Measurements from ENCODE around the gene DNAH17. TPM values are rescaled to one million over a fixed set of nuclear protein-coding genes. Genes with fewer than 3 reads are reported as not detected.
A peak's percentile ranks its signal among the peaks of the same experiment; 100 is the strongest.

The DNAH17 gene
- total and polyA plus RNA-seq, 2 of the 13 experiments (the other 11 are each of a cell fraction or from before 2014, with no cell fraction given), result 0.86 to 1.6 TPM

DNA sequence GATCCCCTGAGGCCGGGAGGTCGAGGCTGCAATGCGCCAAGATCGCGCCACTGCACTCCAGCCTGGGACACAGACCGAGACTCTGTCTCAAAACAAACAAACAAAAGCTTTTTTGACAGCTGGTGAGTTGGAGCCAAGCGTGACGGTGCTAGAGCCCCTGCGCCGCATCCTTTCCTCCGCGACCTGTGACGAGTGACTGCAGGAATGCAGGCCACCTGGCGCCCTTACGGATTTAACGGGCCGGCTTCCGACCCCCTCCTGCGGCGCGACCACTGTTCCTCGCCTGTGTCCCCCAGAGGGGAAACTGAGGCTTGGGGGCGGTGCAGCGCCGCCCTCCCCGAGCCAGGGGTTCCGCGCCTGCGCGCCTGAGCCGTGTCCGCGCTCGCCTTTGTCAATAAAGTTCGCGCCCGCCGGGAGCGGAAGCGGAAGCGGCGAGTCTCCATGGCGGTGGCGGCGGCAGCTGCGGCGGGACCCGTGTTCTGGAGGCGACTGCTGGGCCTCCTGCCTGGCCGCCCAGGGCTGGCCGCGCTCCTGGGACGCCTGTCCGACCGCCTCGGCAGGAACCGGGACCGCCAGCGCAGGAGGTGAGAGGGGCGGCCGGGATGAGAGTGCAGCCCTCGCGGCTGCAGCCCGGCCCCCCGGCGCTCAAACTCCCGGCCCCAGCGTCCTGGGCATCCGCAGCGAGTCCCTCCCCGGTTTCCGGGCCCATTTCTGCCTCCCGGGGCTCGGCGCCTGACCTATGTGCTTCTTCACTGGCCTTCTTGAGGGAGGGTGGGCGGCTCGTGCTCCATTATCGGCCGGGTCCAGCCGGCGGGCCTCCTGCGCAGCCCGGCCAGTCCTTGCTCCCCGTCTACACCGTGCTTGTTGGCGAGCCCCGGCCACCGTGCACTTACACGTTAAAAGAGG, 198.7 kb downstream of the DNAH17 start, which contains the start of gene PGS1 (continued):
- TF ChIP-seq, protein P1, sequence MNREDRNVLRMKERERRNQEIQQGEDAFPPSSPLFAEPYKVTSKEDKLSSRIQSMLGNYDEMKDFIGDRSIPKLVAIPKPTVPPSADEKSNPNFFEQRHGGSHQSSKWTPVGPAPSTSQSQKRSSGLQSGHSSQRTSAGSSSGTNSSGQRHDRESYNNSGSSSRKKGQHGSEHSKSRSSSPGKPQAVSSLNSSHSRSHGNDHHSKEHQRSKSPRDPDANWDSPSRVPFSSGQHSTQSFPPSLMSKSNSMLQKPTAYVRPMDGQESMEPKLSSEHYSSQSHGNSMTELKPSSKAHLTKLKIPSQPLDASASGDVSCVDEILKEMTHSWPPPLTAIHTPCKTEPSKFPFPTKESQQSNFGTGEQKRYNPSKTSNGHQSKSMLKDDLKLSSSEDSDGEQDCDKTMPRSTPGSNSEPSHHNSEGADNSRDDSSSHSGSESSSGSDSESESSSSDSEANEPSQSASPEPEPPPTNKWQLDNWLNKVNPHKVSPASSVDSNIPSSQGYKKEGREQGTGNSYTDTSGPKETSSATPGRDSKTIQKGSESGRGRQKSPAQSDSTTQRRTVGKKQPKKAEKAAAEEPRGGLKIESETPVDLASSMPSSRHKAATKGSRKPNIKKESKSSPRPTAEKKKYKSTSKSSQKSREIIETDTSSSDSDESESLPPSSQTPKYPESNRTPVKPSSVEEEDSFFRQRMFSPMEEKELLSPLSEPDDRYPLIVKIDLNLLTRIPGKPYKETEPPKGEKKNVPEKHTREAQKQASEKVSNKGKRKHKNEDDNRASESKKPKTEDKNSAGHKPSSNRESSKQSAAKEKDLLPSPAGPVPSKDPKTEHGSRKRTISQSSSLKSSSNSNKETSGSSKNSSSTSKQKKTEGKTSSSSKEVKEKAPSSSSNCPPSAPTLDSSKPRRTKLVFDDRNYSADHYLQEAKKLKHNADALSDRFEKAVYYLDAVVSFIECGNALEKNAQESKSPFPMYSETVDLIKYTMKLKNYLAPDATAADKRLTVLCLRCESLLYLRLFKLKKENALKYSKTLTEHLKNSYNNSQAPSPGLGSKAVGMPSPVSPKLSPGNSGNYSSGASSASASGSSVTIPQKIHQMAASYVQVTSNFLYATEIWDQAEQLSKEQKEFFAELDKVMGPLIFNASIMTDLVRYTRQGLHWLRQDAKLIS (CRISPR knock-in tag; IDR thresholded peaks at IDR 0.05), result no peak
- TF ChIP-seq ZNF329 (CRISPR knock-in tag; IDR thresholded peaks at IDR 0.05; ENCODE audit: low read depth) (peak; percentile 70), EED (CRISPR knock-in tag; IDR thresholded peaks at IDR 0.05) (peak; percentile 99), ZNF552 (CRISPR knock-in tag; IDR thresholded peaks at IDR 0.05; ENCODE audit: borderline replicate concordance) (no peak), TARDBP (CRISPR knock-in tag; IDR thresholded peaks at IDR 0.05) (peak; percentile 92), ZFP90 (CRISPR knock-in tag; IDR thresholded peaks at IDR 0.05; ENCODE audit: borderline replicate concordance) (peak; percentile 80; the same call in 1 of the 2 replicates), TOE1 (CRISPR knock-in tag; IDR thresholded peaks at IDR 0.05) (no peak), ZBTB7A (CRISPR knock-in tag; IDR thresholded peaks at IDR 0.05) (peak; percentile 75)
- TF ChIP-seq, protein P2, sequence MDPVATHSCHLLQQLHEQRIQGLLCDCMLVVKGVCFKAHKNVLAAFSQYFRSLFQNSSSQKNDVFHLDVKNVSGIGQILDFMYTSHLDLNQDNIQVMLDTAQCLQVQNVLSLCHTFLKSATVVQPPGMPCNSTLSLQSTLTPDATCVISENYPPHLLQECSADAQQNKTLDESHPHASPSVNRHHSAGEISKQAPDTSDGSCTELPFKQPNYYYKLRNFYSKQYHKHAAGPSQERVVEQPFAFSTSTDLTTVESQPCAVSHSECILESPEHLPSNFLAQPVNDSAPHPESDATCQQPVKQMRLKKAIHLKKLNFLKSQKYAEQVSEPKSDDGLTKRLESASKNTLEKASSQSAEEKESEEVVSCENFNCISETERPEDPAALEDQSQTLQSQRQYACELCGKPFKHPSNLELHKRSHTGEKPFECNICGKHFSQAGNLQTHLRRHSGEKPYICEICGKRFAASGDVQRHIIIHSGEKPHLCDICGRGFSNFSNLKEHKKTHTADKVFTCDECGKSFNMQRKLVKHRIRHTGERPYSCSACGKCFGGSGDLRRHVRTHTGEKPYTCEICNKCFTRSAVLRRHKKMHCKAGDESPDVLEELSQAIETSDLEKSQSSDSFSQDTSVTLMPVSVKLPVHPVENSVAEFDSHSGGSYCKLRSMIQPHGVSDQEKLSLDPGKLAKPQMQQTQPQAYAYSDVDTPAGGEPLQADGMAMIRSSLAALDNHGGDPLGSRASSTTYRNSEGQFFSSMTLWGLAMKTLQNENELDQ (CRISPR knock-in tag; IDR thresholded peaks at IDR 0.05; ENCODE audit: borderline replicate concordance), result peak; percentile 93
- TF ChIP-seq, protein P3, sequence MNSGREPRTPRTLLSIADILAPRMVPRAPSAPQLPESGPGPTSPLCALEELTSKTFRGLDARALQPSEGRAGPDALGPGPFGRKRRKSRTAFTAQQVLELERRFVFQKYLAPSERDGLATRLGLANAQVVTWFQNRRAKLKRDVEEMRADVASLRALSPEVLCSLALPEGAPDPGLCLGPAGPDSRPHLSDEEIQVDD (CRISPR knock-in tag; IDR thresholded peaks at IDR 0.05; ENCODE audit: borderline replicate concordance), result 0 out of 2 replicates have a peak, but pooled peaks have one; percentile 39
- TF ChIP-seq, protein P4, sequence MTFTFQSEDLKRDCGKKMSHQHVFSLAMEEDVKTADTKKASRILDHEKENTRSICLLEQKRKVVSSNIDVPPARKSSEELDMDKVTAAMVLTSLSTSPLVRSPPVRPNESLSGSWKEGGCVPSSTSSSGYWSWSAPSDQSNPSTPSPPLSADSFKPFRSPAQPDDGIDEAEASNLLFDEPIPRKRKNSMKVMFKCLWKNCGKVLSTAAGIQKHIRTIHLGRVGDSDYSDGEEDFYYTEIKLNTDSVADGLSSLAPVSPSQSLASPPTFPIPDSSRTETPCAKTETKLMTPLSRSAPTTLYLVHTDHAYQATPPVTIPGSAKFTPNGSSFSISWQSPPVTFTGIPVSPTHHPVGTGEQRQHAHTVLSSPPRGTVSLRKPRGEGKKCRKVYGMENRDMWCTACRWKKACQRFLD (CRISPR knock-in tag; IDR thresholded peaks at IDR 0.05; ENCODE audit: borderline replicate concordance), result peak; percentile 49; the same call in 1 of the 2 replicates

All from HepG2 (cell line).